GM12872 (cell line): ENCODE data around the gene ADRA1B.

Experiments
- TF ChIP-seq, protein P1 (sequence below): IDR thresholded peaks from 3 replicates; pipeline ENCODE4 v1.5.1; 2011; ENCODE audit warnings: low read depth, mild to moderate bottlenecking, low read length, moderate library complexity; ENCODE audit not compliant: insufficient read depth

Gene ADRA1B

GRCh38 chr5:159908591-159908940 lies 7.7 kb upstream of the ADRA1B start:
- TF ChIP-seq, protein P1, sequence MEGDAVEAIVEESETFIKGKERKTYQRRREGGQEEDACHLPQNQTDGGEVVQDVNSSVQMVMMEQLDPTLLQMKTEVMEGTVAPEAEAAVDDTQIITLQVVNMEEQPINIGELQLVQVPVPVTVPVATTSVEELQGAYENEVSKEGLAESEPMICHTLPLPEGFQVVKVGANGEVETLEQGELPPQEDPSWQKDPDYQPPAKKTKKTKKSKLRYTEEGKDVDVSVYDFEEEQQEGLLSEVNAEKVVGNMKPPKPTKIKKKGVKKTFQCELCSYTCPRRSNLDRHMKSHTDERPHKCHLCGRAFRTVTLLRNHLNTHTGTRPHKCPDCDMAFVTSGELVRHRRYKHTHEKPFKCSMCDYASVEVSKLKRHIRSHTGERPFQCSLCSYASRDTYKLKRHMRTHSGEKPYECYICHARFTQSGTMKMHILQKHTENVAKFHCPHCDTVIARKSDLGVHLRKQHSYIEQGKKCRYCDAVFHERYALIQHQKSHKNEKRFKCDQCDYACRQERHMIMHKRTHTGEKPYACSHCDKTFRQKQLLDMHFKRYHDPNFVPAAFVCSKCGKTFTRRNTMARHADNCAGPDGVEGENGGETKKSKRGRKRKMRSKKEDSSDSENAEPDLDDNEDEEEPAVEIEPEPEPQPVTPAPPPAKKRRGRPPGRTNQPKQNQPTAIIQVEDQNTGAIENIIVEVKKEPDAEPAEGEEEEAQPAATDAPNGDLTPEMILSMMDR = no peak

- TF ChIP-seq, protein P1 = no peak
Measured at GRCh38 chr5:159909126-159909525, 7.2 kb upstream of the ADRA1B start.

GRCh38 chr5:159910207-159910842 lies 6.0 kb upstream of the ADRA1B start:
- TF ChIP-seq, protein P1 = no peak

DNA sequence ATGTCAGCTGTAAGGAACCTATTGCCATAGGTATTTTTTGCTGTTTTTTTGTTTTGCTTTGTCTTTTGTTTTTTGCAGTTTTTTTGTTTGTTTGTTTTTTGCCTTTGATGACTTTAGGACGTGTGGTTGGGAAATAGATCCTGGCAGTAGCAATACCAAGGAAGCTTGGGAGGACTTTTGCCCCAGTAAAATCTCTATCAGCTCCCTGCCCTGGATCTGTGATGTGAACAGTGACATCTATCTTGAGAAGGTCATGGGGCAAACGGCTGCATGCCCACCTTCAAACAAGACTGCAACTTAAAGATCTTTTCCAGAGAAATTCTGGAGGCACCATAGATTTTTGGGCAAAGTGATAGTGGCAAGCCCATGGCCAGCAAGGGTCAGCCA lies 5.4 kb upstream of the ADRA1B start:
- TF ChIP-seq, protein P1 = no peak

DNA sequence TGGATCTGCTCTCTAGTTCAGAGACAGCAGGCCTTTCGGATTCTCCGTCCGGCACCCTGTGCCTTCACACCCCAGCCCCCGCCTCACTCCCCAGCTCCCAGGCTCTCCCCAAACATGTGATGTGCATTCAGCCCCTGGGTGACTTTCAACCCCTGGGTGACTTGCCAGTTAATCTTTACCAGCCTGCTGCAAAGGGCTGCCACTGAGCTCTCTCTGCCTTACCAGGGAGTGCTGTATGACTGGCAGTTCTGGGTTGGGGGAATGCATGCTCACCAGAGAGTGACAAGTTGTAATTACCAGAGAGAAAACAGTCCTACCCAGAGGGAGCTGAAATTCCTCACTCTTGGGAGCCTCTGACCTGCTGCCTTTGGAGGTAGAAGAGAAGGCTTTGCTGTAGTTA lies 4.9 kb upstream of the ADRA1B start:
- TF ChIP-seq, protein P1 = no peak

DNA sequence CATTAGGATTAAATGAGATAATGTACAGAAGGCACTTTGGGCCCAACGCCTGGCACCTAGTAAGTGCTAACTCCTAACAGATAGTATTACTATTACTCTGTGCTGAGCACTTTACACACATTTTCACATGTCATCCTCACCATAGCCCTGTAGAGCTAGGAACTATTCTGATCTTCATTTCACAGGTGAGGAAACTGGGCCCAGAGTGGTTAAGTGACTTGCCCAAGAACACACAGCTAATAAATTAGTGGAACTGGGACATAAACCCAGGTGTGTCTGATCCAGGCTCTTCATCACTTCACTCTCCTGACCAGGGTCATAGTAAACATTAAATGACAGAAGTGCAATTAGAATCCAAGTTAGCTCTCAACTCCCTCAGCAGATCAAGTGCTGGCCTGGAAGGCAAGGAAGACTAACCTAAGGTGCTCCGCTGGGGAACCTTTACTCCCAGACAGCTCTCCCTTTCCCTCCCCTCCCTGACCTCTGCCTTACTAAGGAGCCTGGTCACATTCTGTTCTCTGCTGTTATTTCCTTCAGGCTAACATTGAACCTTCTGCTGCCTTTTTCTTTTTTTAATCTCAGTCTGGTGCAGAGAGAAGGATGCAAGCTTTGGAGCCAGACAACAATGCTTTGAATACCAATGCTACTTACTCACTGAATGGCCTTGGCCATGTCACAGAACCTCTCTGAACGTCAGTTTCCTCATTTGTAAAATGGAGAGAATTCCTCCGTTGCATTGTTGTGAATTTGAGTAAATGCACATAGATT lies 4.1 kb upstream of the ADRA1B start:
- TF ChIP-seq, protein P1 = no peak

DNA sequence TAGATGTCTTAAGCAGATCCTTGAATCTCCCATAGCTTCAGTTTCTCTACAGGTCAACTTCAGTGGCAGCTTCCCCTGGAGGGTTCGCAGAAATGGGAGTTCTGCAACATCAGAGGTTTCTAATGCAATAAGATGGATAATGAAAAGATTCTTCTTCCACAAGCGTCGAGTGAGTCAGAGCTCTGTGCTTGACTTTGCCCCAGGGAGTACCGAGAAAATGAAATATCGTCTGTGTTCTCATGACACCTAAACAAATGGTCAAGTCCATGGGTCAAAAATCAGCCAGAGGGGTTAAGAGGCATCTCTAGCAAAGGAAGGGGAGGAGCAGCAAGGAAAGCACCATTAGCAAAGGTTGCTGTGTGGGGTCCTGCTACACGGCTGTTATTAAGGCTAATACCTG lies 3.2 kb upstream of the ADRA1B start:
- TF ChIP-seq, protein P1 = no peak
